IPS-18c (cell line): ENCODE results near the gene CCN2.

ENCODE experiments used
- H3K4me3 ChIP-seq: 2 replicates; pipeline ENCODE4 v1.7.0; 2013; ENCODE audit warnings: low read depth, mild to moderate bottlenecking, low read length, moderate library complexity; ENCODE audit not compliant: insufficient read depth
- H3K9me3 ChIP-seq: one replicate; pipeline ENCODE4 v1.6.1; 2013; ENCODE audit warnings: mild to moderate bottlenecking, low read length, moderate library complexity; ENCODE audit not compliant: control insufficient read depth, insufficient read depth

The CCN2 gene

DNA sequence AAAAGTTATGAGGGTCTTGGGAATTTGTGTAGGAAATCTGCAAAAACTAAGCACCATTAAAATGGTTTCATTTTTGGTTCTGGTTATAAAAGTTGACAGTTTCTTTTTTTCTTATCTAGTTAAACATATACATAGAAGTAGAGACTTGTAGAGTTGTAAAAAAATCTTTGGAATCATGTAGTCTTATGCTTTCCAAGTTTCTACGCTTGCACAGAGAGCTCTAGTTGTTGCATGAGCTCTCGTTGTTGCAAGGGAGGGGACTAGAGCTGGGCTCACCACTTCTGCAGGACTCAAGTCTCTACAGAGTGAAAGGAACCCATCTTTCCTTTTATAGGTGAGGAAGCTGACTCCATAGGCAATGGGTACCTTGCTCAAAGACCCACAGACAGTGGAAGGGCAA is 21.6 kb upstream of the CCN2 start:
- no peak overlapping the region for H3K4me3 ChIP-seq
- H3K9me3 ChIP-seq: no peaks in the 10 kb centered on the region

DNA sequence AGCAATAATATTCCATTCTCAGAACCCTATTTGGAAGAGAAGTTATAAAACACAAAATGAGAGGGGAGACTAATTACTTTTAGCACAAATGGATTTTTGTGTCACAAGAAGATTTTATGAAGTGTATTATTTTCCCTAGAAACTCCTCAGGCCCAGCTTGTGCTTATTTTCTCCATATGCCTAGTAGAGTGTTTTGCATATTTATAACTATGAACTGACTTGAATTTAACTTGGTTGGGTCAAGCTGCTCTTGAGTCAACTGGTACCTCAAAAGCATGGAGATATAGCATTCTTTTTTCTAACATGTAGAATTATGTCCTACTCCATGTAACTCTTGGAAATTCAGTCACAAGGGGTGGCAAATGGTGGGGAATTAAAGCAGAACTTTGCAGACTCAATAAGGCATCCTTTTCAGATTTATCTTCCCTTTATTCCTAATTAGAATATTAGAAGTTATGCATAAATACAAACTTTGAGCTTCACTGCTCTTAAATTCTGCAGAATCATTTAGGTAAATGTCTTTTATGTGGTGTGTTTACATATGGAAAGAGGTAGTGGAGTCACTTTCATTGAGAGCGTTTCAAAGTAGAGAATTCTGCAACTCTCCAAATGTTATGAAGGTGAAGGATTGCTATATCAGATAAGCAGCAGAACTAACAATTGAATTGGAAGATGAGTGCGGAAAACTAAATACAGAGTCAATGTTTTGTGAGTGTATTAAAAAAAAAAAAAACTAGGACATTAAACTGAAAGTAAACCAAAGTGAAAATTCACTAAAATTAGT is 19.1 kb upstream of the CCN2 start:
- Histone ChIP-seq H3K9me3 (no peaks in the 10 kb centered on the region), H3K4me3 (no peak overlapping the region)

DNA sequence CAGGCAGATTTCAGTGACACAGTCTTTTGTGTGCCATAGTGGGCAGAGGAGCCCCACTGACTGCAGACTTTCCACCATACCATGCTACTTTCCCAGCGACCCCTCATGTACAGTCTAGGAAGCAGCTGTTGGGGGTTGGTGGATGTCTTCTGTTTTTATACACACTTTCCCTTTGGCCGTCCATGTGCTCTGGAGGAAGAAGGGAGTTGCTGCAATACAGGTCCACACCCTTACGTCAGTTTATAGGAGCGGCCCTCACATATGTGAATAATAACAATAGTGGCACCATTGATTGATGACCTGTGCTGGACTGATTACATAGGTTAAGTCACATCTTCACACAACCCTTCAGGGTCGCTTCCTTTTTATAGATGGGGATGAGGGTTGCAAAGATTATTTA is 17.5 kb upstream of the CCN2 start:
- Histone ChIP-seq H3K9me3 (no peaks in the 10 kb centered on the region), H3K4me3 (no peak overlapping the region)

DNA sequence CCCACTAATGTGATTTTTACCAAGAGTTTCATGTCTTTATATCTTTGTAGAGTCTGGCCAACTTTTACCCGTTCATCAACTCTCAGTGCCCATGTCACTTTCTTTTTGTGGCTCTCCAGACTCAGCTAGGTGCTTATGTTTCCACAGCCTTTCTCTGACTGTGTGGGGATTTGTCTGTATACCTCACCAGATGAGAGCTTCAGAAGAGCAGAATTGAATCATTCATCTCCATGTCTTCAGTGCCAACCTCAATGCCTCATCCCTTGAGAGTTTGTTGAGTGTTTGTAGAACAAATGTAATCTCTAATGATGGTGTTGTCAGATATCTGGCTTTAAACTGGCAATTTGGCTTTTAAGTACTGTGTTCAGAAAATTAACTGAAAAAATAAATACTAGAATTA is 16.8 kb upstream of the CCN2 start:
- H3K9me3 ChIP-seq: no peaks in the 10 kb centered on the region
- H3K4me3 ChIP-seq: no peak overlapping the region

DNA sequence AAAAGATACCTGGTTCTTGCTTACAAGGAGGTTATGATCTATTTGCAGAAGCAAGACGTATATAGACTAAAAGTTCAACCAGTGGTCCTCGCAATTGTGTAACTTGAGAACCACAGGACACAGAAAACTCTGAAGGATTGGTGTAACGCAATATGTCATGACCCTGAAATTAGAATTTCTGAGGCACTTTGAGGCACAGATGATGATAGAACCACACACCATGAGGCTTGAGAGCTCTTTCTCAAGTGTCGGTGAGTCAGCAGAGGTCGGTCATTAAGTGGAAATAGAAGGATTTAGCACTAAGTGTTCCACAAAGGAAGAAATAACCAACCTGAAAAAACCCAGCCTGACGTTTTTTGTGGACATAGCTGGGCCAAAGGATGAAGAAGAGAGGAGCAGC is 15.3 kb upstream of the CCN2 start:
- H3K9me3 ChIP-seq: no peaks in the 10 kb centered on the region
- no peak overlapping the region for H3K4me3 ChIP-seq

DNA sequence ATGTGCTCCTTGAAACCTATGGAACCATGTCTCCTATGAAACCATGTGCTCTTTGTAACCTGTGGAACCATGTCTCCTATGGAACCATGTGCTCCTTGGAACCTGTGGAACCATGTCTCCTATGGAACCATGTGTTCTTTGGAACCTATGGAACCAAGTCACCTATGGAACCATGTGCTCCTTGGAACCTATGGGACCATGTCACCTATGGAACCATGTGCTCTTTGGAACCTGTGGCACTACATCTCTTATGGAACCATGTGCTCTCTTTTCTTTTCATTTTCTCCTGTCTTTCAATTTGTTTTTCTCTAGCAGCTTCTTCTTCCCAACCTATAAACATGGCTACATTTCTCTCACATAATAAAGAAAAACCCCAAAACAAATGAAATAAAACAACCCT is 11.9 kb upstream of the CCN2 start:
- no peaks in the 10 kb centered on the region for H3K9me3 ChIP-seq
- H3K4me3 ChIP-seq: no peak overlapping the region

DNA sequence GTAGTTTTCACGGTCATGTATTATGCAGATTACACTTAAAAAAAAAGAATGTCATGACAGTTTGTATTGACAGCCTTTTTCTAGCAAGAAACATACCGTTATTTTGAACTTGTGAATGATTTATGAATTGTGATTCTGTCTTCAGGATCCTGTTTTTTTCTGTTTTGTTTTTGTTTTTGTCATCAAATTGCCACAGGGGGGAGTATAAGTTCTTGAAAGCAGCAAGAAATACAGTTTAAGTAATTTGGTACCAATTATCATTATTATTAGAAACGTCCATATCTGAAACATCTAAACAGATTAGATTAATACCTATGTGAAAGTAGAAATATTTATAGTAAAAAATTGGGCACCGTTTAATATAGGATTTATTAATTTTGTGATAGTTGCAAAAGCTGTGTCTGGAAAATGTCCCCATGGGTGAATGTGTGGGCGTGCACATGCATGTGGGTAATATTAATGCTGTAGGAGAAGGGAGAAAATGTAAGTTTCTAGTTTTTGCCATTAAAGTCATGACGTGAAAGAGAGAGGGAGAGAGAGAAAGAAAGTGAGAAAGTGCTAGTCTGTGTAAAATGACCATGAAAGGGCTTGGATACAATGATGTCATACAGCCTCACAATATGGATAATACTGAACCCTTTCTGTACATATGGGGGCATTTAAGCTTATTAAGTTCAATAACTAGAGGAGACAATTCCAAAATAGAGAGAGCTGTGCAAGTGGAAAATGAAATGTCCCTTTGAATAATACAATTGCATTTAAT is 9.4 kb upstream of the CCN2 start:
- Histone ChIP-seq H3K4me3 (no peak overlapping the region), H3K9me3 (no peaks in the 10 kb centered on the region)

DNA sequence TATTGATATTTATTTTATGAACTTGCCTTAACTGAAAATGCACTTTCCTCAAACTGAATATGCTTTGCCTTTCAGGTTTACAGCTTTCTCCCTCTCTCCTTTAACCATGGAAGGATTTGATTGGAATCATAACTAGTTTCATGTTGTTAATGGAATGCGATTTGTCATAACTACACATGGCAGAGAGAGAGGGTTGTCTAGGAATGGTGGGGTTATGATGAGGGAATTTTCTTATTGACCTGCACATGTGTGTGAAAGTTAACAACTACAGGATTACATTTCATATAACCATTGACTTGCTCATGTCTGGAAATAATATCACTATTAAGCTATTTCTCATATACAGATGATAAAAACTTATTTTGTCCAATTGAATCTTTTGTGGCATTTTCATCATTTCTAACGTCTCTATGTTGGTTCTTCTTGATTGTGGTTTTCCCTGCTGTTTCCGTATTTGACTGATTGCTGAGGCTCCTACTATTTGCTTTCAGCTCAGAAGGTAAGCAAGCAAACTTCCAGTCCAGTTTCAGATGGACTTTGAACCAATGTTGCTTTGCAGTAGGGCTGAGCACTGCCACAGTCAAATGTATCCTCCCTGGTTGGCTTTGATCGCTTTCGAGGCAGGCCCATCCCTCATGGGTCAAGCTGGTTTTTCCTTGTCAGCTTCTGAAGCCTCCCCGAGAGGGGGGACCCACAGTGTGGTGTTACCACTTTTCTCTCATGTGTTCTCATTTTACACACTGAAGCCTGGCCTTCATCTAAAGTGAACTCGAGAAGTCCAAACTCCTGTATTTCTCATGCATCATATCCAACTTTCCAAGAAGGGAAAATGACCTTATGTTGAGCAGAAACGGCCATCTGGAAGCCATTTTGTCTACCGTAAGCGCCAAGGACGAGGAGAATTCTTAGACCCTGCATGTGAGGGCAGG is 7.6 kb upstream of the CCN2 start:
- Histone ChIP-seq H3K9me3 (no peaks in the 10 kb centered on the region), H3K4me3 (no peak overlapping the region)

DNA sequence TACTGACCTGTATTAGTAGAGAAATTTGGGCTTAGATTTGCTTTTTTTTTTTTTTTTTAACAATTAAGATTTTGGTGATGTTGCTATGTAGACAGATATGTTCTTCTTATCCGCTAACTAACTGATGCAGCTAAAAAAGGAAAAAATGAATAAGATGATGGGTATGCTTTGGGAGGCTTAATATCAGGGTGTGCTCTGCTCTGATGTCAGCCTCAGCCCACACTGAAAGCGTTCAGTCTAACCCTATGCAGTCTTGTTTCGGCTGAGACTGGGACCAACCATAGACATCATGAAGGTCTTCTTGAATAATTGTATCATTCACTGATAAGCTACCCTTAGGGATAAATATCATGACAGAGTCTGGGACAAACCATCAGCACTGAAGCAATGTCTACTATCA is 6.9 kb upstream of the CCN2 start:
- no peaks in the 10 kb centered on the region for H3K9me3 ChIP-seq
- no peak overlapping the region for H3K4me3 ChIP-seq

DNA sequence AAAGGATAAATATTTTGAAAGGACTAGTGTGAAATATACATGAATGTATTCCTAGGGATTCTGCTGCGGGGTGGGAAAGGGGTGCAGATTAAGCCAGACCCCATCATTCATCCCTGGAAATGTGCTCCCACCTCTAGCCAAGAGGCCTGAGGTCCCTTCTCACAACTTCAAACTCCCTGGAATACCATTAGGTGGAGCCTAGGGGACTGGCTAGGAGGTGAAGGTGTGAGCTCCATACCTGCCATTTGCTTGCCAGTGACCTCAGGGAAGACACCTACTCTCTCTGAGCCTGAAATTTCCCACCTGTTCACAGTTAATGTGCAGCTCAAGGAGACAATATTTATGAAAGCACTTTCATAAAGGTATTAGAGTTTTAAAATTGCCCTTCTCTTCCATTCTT is 4.7 kb upstream of the CCN2 start:
- no peaks in the 10 kb centered on the region for H3K9me3 ChIP-seq
- no peak overlapping the region for H3K4me3 ChIP-seq

DNA sequence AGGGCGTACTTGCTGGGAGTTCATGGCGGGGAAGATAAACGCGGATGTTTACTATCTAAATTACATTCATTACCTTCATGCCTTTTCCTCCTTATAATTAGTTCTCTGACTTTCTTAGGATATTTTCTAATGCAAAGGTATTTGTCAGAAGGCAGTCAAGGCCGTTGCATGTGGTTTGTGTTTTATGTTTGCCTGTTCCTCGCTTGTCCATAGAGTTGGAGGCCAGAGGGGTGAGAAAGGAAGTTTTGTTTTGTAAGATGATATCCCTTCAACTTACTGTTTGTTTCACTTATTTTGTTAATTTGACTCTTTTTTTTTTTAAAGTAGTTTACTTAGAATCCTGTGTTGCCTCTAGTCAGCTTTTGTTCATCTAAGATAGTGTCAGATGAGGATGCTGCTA is 4.0 kb upstream of the CCN2 start:
- Histone ChIP-seq H3K4me3 (no peak overlapping the region), H3K9me3 (no peaks in the 10 kb centered on the region)

DNA sequence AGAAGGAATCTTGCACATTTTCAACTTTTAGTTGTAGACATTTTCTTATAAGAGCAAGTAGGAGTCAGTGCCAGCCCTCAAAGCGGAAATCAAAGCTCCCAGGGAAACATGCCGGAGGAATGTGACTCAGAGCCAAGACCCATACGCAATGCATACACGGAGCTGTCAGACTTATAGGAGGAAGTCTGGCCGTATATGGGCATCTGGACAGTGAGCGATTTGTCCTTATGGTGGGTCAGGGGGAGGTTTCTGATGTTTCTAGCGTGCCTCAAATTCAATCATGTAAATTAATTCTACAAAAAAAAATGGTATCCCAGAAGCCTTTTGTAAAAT is 3.6 kb upstream of the CCN2 start:
- no peak overlapping the region for H3K4me3 ChIP-seq
- H3K9me3 ChIP-seq: no peaks in the 10 kb centered on the region

DNA sequence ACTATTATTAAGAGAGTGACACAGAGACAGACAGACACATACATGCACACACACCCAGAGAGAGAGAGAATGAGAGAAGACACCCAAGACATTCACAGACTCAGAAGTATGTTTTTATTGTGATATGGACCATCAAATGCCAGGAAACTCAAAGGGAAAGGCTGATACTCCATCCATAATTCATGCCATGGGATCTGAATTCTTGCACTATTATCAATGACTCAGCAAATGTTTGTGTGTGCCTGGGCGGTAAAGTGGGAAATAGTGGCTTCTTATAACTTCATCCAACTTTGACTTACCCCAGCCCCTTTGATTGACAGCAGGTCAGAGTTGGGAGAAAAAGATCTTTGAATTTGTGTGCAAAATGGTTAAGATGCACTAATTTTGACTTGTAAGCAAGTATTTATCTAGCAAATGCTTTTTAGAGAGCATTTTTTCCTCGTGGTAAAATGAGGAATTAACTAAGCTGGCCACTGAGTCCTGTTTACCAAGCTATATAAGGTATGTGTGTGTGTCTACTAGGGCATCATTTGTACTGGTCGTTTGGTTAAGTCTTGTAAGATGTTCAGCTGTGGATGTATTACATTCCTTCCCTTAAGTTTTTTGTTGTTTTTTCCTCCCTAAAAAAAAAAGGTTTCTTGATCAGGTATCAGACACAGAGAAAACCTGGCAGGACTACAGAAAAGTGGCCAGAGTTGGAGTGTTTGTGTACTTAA is 3.0 kb upstream of the CCN2 start:
- H3K9me3 ChIP-seq: no peaks in the 10 kb centered on the region
- H3K4me3 ChIP-seq: no peak overlapping the region

DNA sequence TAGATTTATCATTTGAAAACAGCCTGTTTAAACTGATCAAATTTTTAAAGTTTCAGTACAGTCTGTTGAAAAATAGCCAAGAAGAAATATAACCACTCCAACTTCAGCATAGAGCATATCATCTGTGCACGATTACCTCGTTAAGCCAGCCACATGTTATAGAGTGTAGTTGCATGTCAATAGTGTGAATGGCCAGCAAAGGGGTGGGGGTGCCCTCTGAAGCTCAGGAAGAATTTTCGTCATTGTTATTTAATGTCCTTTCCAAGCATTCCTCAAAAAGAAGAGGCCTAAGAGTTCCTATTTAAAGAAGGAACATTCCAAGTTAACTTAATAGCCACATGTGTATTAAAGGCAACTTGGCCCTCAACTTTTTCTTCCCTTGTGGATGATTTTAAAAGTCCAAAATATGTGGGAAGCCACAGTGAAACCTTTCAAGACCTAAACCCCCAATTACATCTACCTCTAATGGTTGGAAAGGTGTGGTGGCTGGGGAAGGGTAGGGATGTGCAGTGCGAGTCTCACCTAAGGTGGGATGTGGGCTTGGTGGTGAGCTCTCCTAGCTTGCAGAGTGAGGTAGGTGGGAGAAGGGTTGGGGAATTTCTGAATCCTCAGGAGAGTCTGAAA is 1.8 kb upstream of the CCN2 start:
- Histone ChIP-seq H3K4me3 (no peak overlapping the region; the same call in 1 of the 2 replicates), H3K9me3 (no peaks in the 10 kb centered on the region)

DNA sequence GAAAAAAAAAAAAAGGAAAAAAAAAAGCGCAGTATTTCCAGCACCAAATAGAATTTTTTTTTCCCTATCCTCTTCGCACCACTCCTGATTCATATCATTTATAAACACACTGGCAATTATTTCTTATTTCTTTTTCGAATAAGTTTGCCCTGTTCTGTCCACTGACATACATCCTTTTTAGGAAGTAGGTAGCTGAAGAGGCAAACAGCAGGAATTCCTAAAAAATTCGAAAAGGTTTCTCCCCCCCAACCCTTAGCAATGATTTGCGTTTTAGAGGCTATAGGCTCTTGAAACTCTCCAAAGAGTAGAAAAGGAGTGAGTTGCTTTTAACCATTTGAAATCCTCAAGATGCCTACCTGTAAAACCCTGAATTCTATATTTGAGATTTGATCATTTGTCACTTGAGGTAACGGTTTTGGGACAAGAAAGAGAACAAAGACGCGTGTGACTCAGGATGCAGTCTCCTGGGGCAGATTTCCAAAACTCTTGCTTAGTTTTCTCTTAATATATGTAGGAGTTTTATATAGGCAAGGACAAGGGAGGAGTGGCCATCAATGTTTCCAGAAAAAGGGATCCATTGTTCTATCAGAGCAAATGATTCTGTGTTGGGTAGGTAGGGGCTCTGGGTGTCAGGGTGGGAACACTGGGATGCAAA is 531 bp upstream of the CCN2 start:
- Histone ChIP-seq H3K4me3 (no peak overlapping the region), H3K9me3 (no peaks in the 10 kb centered on the region)

DNA sequence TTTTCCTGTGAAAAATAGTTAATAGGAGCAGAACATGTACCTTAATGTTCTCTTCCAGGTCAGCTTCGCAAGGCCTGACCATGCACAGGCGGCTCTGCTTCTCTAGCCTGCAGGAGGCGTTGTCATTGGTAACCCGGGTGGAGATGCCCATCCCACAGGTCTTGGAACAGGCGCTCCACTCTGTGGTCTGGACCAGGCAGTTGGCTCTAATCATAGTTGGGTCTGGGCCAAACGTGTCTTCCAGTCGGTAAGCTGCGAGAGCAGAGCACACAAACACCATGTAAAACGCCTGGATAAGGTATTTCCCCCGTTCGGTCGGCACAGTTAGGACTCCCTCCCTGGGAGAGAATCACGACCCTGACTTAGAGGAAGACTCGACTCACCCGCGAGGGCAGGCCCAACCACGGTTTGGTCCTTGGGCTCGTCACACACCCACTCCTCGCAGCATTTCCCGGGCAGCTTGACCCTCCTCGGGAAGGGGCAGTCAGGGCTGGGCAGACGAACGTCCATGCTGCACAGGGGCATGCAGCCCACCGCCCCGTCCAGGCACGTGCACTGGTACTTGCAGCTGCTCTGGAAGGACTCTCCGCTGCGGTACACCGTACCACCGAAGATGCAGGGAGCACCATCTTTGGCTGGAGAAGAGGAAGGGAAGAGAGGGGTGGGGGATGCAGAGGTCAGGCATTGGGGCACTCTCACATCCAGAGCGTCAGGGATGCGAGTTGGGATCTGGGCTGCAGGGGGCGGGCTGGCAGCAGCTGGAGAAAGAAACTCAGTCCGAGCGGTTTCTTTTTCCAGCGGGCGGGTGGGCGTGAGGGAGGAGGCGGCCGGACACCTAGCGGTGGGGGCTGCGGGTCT is 1.0 kb downstream of the CCN2 start:
- Histone ChIP-seq H3K9me3 (no peaks in the 10 kb centered on the region), H3K4me3 (peak overlapping the region; percentile 65)
